ENCODE results near the gene MEIS2. TPM values are rescaled to one million over a fixed set of nuclear protein-coding genes. Genes with fewer than 3 reads are reported as not detected.

The MEIS2 gene
- total RNA-seq, 2 experiments from 2014 or later: 0.14 TPM; not detected in 1

DNA sequence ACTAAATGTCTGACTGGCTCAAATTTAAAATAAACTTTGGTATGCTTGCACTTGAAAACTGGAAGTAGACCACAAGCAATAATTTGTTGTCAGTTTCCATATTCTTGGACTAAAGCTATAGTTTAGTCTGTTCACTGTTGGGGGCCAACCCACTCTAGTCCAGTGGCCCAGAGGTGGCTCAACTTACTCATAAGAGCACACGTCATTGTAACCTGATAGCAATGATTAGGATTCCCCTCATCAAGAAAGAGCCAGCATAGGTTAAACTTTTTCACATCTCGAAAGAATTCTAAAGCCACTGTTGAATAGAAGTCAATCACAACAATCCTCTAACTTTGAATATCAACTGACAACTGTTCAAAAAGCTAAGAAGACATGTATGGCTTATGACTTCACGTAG lies 147.0 kb downstream of the MEIS2 start:
- Mint-ChIP-seq H3K27me3 (peaks cover 3% of the 10 kb centered on the region), H3K36me3 (ENCODE audit: low read depth) (no peaks in the 10 kb centered on the region), H3K9me3 (no peaks in the 10 kb centered on the region), H3K4me3 (no peak overlapping the region), H3K4me1 (ENCODE audit: low read depth) (no peaks in the 10 kb centered on the region), H3K27ac (no peak overlapping the region)
- POLR2A ChIA-PET: no interaction called here
- CTCF ChIA-PET: no interaction called here
- TF ChIP-seq, protein P1, sequence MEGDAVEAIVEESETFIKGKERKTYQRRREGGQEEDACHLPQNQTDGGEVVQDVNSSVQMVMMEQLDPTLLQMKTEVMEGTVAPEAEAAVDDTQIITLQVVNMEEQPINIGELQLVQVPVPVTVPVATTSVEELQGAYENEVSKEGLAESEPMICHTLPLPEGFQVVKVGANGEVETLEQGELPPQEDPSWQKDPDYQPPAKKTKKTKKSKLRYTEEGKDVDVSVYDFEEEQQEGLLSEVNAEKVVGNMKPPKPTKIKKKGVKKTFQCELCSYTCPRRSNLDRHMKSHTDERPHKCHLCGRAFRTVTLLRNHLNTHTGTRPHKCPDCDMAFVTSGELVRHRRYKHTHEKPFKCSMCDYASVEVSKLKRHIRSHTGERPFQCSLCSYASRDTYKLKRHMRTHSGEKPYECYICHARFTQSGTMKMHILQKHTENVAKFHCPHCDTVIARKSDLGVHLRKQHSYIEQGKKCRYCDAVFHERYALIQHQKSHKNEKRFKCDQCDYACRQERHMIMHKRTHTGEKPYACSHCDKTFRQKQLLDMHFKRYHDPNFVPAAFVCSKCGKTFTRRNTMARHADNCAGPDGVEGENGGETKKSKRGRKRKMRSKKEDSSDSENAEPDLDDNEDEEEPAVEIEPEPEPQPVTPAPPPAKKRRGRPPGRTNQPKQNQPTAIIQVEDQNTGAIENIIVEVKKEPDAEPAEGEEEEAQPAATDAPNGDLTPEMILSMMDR (IDR thresholded peaks at IDR 0.05): no peak
- DNase-seq (no peak), ATAC-seq (no peak)
- intact Hi-C loops (cut with micrococcal nuclease): loop anchor here (10.0 kb wide), 1 partner anchor 61 kb away; no protein-coding TSS in a partner anchor

DNA sequence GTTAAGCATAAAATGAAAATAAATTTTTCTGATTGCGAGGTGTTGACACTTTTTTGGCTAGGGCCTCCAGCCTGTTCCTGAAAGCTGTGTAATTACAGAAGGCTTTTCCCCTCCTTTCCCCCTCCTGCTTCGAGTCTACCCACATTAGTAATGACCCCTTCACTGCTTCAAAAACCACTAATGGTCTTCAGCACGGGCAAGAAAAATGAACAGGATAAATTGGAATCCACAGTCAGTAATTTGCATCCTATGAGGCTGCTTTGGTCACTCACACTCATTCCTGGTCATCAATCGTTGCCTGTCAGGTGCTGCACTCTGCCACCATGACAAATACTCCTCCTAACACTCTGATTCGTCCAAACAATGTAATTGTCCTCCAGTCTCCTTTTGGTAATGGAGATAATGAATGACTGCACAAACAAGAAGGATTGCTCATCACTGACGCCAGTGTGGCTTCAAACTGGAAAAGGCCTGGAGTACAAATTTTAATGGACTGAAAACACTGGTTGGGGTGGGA lies 148.6 kb downstream of the MEIS2 start:
- Mint-ChIP-seq H3K36me3 (ENCODE audit: low read depth) (no peaks in the 10 kb centered on the region), H3K27ac (no peak overlapping the region), H3K9me3 (no peaks in the 10 kb centered on the region), H3K27me3 (peaks cover 3% of the 10 kb centered on the region), H3K4me1 (ENCODE audit: low read depth) (no peaks in the 10 kb centered on the region), H3K4me3 (no peak overlapping the region)
- POLR2A ChIA-PET: no interaction called here
- ATAC-seq (no peak), DNase-seq (no peak)
- intact Hi-C loops (cut with micrococcal nuclease): loop anchor here (10.0 kb wide), 1 partner anchor 63 kb away; no protein-coding TSS in a partner anchor
- CTCF ChIA-PET: no interaction called here
- TF ChIP-seq, protein P1 (IDR thresholded peaks at IDR 0.05): no peak

DNA sequence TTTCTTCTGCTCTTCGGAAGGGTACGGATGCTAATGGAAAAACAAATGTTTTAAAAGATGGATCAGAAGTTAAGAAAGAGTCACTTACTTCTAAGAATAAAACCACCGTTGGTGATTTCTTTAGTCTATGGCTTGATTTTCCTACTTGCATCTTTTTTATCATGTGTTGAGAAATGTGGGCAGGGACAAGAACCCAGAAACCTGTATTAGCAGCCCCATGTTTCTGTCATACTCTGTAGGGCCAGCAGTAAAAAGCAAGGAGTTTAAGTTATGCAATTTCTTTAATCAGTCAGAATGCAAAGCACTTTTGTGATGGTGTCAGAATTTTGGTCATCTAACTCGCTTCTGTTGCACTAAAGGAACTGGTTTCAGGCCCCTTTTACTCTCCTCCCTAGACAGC lies 150.0 kb downstream of the MEIS2 start:
- POLR2A ChIA-PET: no interaction called here
- peaks cover 3% of the 10 kb centered on the region for H3K27me3 Mint-ChIP-seq
- H3K9me3 Mint-ChIP-seq: no peaks in the 10 kb centered on the region
- H3K27ac Mint-ChIP-seq: no peak overlapping the region
- TF ChIP-seq, protein P1 (IDR thresholded peaks at IDR 0.05): no peak
- ATAC-seq: no peak
- CTCF ChIA-PET: no interaction called here
- no peak overlapping the region for H3K4me3 Mint-ChIP-seq
- intact Hi-C loops (cut with micrococcal nuclease): loop anchor here (10.0 kb wide), 1 partner anchor 64 kb away; no protein-coding TSS in a partner anchor
- no peak for DNase-seq
- no peaks in the 10 kb centered on the region for H3K4me1 Mint-ChIP-seq (ENCODE audit: low read depth)
- H3K36me3 Mint-ChIP-seq (ENCODE audit: low read depth): no peaks in the 10 kb centered on the region

DNA sequence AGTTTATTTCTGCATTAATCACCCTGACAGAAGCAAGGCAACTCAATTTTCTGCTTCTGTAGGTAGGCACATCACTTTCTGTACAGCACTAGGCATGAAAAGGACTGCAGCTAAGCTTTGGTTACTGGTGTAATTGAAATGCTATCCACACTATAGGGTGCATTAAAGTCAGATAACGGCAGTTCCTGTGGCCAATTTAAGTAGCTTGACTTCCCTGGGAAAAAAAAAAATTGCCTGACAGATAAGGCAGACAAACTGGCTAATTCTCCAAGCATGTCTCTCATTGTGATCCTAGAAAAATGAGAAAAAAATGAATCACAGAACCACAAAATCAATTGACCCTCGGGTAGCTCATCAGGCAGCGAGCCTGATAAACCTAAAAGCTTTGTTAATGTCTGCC lies 151.4 kb downstream of the MEIS2 start:
- peaks cover 5% of the 10 kb centered on the region for H3K27me3 Mint-ChIP-seq
- TF ChIP-seq, protein P1 (IDR thresholded peaks at IDR 0.05): no peak
- H3K27ac Mint-ChIP-seq: no peak overlapping the region
- ChIA-PET CTCF (no interaction called here), POLR2A (no interaction called here)
- no peak overlapping the region for H3K4me3 Mint-ChIP-seq
- ATAC-seq: no peak
- intact Hi-C loops (cut with micrococcal nuclease): no loop called here
- no peaks in the 10 kb centered on the region for H3K36me3 Mint-ChIP-seq (ENCODE audit: low read depth)
- H3K9me3 Mint-ChIP-seq: no peaks in the 10 kb centered on the region
- no peaks in the 10 kb centered on the region for H3K4me1 Mint-ChIP-seq (ENCODE audit: low read depth)
- DNase-seq: no peak

DNA sequence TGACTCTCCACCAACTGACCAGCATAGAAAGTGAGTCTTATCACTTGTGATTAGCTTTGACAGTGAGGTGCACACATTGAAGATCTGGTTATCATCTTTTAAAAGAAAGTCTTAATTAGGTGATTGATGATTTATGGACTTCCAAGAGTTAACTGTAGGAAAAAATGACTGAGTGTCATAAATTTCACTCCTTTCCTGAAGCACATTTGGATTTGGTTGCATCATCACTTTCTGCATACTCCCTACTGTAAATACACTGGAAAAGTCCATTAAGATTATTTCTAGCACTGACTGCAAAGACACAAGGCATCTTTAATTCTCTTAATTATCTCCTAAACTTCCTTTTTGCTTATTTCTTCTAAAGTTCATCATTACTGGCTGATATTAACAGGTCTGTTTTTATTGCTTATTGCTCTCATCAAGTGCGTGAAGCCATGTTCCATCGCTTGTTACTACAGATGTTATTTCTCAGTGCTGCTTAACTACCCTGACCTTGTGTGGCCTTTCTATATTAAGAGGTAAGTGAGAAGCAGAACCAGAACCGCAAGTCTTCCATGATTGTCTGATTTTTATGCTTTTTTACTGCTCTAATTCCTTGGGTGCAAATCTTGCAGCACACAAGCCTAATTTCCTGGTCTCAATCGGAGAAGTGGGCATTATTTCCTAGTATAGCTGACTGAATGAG lies 153.2 kb downstream of the MEIS2 start:
- Mint-ChIP-seq H3K9me3 (no peaks in the 10 kb centered on the region), H3K4me3 (no peak overlapping the region), H3K36me3 (ENCODE audit: low read depth) (no peaks in the 10 kb centered on the region), H3K27me3 (peaks cover 3% of the 10 kb centered on the region), H3K27ac (no peak overlapping the region), H3K4me1 (ENCODE audit: low read depth) (no peaks in the 10 kb centered on the region)
- intact Hi-C loops (cut with micrococcal nuclease): no loop called here
- TF ChIP-seq, protein P1 (IDR thresholded peaks at IDR 0.05): no peak
- CTCF ChIA-PET: no interaction called here
- POLR2A ChIA-PET: no interaction called here
- ATAC-seq (no peak), DNase-seq (no peak)

Measured in activated CD8-positive, alpha-beta T cell treated with anti-CD3 and anti-CD28 coated beads for 36 hours (primary cell).